ENCODE results near the gene UST. TPM values are rescaled to one million over a fixed set of nuclear protein-coding genes. Genes with fewer than 3 reads are reported as not detected.
"Not testable (repeated sequence)": the region's sequence is repeated elsewhere in the genome, so short reads cannot be mapped to it uniquely, and the experiment has no call there.

Gene UST
- total and polyA plus RNA-seq, 4 donors, result 8.4 to 21.5 (median 14.1) TPM

DNA sequence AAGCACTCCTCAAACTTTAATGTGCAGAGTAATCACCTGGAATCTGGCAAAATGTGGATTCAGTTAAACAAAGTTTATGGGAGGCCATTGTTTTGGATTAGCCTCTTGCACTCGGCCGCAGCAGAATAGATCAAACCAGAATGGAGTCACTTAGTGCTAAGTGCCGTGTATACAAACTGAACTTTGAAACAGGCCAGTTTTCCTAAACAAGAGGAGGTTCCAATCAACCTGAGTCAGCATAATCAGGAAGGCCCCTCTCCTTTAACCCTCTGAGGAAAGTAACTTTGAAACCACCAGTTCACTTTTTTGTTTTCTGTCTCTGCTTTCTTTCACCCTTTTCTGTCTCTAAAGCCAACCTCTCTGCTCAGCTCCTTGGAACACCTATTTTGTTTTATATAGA lies 92.2 kb downstream of the UST start:
- ATAC-seq (ENCODE audit: low FRiP score) (no peak), DNase-seq (no peak)
- no peak overlapping the region for H3K27ac ChIP-seq (ENCODE audit: low read depth in 1 of 2, low read length in 2 of 2)
- intact Hi-C loops (cut with DNase I), result no loop called here
- H3K4me1 ChIP-seq (ENCODE audit: control insufficient read depth in 1 of 2, insufficient read depth in 2 of 2, low read length in 2 of 2), result no peaks in the 10 kb centered on the region
- H3K36me3 ChIP-seq (ENCODE audit: control insufficient read depth in 1 of 2, insufficient read depth in 2 of 2, low read length in 1 of 2), result no peaks in the 10 kb centered on the region
- no peaks in the 10 kb centered on the region for H3K27me3 ChIP-seq (ENCODE audit: control insufficient read depth in 1 of 2, insufficient read depth in 2 of 2, low read length in 1 of 2)
- 85% methylated on average over 3 of the region's 3 CpGs for WGBS, 2 donors
- no peak overlapping the region for H3K4me3 ChIP-seq (ENCODE audit: low read length in 2 of 2)
- no peaks in the 10 kb centered on the region for H3K9me3 ChIP-seq (ENCODE audit: control insufficient read depth, low read length)

DNA sequence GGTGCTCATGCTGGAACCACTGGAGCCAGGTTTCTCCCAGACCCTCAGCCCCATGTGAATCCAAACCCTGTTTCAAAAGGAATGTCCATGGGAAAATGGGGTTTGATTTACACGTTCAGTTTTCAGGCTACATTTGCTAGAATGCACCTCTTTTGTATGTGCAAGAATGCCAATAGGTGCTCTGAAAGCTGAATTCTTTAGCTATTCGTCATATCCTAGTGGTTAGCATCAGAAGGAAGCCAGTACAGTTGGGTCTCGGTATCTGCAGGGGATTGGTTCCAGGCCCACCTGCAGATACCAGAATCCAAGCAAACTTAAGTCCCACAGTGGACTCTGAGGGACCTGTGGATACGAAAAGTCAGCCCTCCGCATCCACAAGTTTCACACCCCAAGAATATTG lies 93.4 kb downstream of the UST start:
- ATAC-seq (ENCODE audit: low FRiP score), result no peak
- no peaks in the 10 kb centered on the region for H3K27me3 ChIP-seq (ENCODE audit: control insufficient read depth in 1 of 2, insufficient read depth in 2 of 2, low read length in 1 of 2)
- H3K9me3 ChIP-seq (ENCODE audit: control insufficient read depth, low read length), result no peaks in the 10 kb centered on the region
- H3K4me1 ChIP-seq (ENCODE audit: control insufficient read depth in 1 of 2, insufficient read depth in 2 of 2, low read length in 2 of 2), result no peaks in the 10 kb centered on the region
- H3K4me3 ChIP-seq (ENCODE audit: low read length in 2 of 2), result no peak overlapping the region
- no peak for DNase-seq
- 82 to 94% methylated on average over 5 of the region's 5 CpGs for WGBS, 2 donors
- intact Hi-C loops (cut with DNase I), result no loop called here
- no peak overlapping the region for H3K27ac ChIP-seq (ENCODE audit: low read depth in 1 of 2, low read length in 2 of 2)
- H3K36me3 ChIP-seq (ENCODE audit: control insufficient read depth in 1 of 2, insufficient read depth in 2 of 2, low read length in 1 of 2), result no peaks in the 10 kb centered on the region

DNA sequence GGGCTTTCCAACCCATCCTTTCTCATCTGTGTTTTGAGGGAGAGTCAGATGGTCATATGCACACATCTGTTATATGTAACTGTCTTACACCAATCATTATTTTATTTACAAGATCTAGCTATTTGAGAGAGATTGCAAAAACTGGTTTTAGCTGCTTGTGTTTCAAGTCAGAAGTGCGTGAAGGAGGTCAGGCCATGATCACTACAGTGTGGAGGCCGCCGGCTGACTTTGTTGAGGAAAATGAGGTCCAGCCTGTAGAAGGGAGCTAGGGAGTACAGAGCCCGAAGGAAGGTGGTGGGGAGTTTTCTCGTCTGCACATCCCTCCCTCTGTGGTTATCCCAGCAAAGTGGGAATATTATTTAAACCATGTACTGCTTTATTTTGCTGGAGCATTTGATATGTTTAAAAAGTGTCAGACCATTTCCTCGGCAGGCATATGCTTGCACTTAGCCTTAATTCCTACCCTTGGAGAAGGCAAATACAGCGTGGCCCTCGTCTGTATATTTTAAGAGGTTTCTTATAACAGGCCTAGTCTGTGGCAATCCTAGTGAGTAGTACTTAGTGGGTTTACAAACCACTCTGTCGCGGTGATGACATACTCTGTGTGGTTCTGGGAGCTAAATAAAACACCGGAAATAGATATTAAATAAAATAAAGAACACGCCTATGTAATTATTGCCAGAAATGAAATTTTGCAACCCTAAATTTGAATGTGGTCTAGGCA lies 95.6 kb downstream of the UST start:
- 94 to 95% methylated on average over 12 of the region's 12 CpGs for WGBS, 2 donors
- ATAC-seq (ENCODE audit: low FRiP score), result no peak
- no peak overlapping the region for H3K27ac ChIP-seq (ENCODE audit: low read depth in 1 of 2, low read length in 2 of 2)
- H3K4me3 ChIP-seq (ENCODE audit: low read length in 2 of 2), result no peak overlapping the region
- H3K4me1 ChIP-seq (ENCODE audit: control insufficient read depth in 1 of 2, insufficient read depth in 2 of 2, low read length in 2 of 2), result no peaks in the 10 kb centered on the region
- H3K9me3 ChIP-seq (ENCODE audit: control insufficient read depth, low read length), result no peaks in the 10 kb centered on the region
- no peak for DNase-seq
- no peaks in the 10 kb centered on the region for H3K36me3 ChIP-seq (ENCODE audit: control insufficient read depth in 1 of 2, insufficient read depth in 2 of 2, low read length in 1 of 2)
- H3K27me3 ChIP-seq (ENCODE audit: control insufficient read depth in 1 of 2, insufficient read depth in 2 of 2, low read length in 1 of 2), result no peaks in the 10 kb centered on the region
- intact Hi-C loops (cut with DNase I), result no loop called here

DNA sequence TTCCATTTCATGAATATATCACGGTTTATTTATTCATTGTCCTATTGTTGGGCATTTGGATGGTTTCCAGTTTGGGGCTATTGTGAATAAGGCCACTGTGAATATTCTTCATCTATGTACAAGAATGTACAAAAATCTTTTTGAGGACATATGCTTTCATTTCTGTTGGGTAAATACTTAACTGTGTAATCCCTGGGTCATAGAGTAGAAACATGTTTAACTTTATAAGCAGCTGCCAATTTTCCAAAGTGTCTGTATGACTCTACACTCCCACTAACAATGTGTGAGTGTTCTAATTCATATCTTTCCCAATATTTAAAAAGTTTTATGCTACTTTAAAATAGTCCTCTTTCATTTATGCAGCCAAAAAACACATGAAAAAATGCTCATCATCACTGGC lies 98.6 kb downstream of the UST start:
- no peak overlapping the region for H3K27ac ChIP-seq (ENCODE audit: low read depth in 1 of 2, low read length in 2 of 2)
- H3K36me3 ChIP-seq (ENCODE audit: control insufficient read depth in 1 of 2, insufficient read depth in 2 of 2, low read length in 1 of 2), result no peaks in the 10 kb centered on the region
- intact Hi-C loops (cut with DNase I), result no loop called here
- no peaks in the 10 kb centered on the region for H3K4me1 ChIP-seq (ENCODE audit: control insufficient read depth in 1 of 2, insufficient read depth in 2 of 2, low read length in 2 of 2)
- ATAC-seq (ENCODE audit: low FRiP score) (no peak), DNase-seq (no peak)
- no peaks in the 10 kb centered on the region for H3K9me3 ChIP-seq (ENCODE audit: control insufficient read depth, low read length)
- H3K4me3 ChIP-seq (ENCODE audit: low read length in 2 of 2), result no peak overlapping the region
- 91 to 93% methylated on average over 1 of the region's 1 CpG for WGBS, 2 donors
- no peaks in the 10 kb centered on the region for H3K27me3 ChIP-seq (ENCODE audit: control insufficient read depth in 1 of 2, insufficient read depth in 2 of 2, low read length in 1 of 2)

DNA sequence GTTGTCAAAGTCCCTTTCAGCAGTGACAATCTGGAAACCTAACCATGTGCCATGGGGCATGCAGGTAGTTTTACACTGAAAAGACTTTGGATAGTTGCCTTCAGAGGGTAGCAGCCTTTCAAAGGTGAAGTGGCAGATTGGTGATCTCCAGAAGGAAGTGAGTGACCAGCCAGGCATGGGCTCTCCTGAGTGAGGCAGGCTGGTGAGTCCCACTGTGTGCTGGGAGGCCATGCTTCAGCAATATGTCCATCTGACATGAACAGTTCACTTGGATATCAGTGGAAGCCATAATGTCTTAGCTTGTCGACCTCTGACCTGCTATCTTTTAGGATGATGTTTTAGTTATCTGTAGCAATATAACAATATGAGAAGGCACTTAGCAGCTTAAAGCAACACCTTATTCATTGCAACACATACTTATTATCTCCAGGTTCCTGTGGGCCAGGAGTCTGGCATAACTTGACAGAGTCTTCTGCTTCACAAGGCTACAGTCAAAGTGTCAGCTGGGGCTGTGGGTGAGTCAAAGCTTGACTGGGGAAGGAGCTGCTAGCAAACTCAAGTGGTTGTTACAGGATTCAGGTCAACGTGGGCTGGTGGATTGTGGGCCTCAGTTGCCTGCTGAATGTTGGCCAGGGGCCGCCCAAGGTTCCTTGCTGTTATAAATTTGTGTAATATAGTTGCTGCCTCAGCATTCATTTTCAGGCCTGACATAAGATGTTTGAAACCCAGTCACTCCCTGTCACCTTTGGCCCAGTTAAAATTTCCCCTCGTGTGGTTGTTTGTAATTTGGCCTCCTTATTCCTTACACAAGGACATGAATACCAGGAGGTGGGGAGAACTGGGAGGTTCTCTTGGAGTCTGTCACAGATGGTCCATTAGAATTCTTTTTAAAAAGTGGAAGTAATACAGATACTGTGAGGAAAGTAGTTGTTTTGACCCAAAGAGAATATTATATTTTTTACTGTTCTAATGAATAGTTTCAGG lies 100.2 kb downstream of the UST start:
- no peak for ATAC-seq (ENCODE audit: low FRiP score)
- no peaks in the 10 kb centered on the region for H3K27me3 ChIP-seq (ENCODE audit: control insufficient read depth in 1 of 2, insufficient read depth in 2 of 2, low read length in 1 of 2)

DNA sequence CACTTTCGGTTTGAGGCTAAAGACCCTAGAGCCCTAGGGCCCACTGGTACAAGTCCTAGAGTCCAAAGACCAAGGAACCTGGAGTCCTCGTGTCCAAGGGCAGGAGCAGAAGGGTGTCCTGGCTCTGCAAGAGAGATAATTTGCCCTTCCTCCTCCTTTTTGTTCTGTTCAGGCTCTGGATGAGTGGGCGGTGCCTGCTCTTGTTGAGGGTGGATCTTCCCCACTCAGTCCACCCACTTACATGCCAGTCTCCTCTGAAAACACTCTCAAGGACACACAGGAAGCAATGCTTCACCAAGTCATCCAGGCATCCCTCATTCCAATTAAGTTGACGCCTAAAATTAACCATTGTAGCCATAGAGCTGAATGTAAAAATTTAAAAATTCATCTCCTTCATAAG lies 102.1 kb downstream of the UST start:
- Histone ChIP-seq H3K4me3 (ENCODE audit: low read length in 2 of 2) (no peak overlapping the region), H3K9me3 (ENCODE audit: control insufficient read depth, low read length) (no peaks in the 10 kb centered on the region), H3K27me3 (ENCODE audit: control insufficient read depth in 1 of 2, insufficient read depth in 2 of 2, low read length in 1 of 2) (no peaks in the 10 kb centered on the region), H3K36me3 (ENCODE audit: control insufficient read depth in 1 of 2, insufficient read depth in 2 of 2, low read length in 1 of 2) (no peaks in the 10 kb centered on the region), H3K27ac (ENCODE audit: low read depth in 1 of 2, low read length in 2 of 2) (no peak overlapping the region), H3K4me1 (ENCODE audit: control insufficient read depth in 1 of 2, insufficient read depth in 2 of 2, low read length in 2 of 2) (no peaks in the 10 kb centered on the region)
- no peak for ATAC-seq (ENCODE audit: low FRiP score)
- intact Hi-C loops (cut with DNase I), result no loop called here
- DNase-seq, result no peak
- WGBS, 2 donors, result 93 to 96% methylated on average over 4 of the region's 4 CpGs

More for the DNA sequence above, 100.2 kb downstream of the UST start:
- no peak overlapping the region for H3K27ac ChIP-seq (ENCODE audit: low read depth in 1 of 2, low read length in 2 of 2)
- H3K9me3 ChIP-seq (ENCODE audit: control insufficient read depth, low read length), result no peaks in the 10 kb centered on the region
- H3K4me1 ChIP-seq (ENCODE audit: control insufficient read depth in 1 of 2, insufficient read depth in 2 of 2, low read length in 2 of 2), result no peaks in the 10 kb centered on the region
- no peak for DNase-seq
- H3K36me3 ChIP-seq (ENCODE audit: control insufficient read depth in 1 of 2, insufficient read depth in 2 of 2, low read length in 1 of 2), result no peaks in the 10 kb centered on the region
- no peak overlapping the region for H3K4me3 ChIP-seq (ENCODE audit: low read length in 2 of 2)
- WGBS, 2 donors, result 60 to 62% methylated on average over 4 of the region's 4 CpGs
- intact Hi-C loops (cut with DNase I), result no loop called here

DNA sequence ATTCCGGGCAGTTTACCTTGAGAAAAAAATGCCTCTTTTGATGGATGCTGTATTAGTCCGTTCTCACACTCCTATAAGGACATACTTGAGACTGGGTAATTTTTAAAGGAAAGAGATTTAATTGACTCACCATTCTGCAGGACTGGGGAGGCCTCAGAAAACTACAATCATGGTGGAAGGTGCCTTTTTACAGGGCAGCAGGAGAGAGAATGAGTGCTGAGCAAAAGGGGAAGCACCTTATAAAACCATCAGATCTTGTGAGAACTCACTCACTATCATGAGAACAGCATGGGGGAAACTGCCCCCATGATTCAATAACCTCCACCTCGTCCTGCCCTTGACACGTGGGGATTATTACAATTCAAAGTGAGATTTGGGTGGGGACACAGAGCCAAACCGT lies 102.6 kb downstream of the UST start:
- H3K27me3 ChIP-seq (ENCODE audit: control insufficient read depth in 1 of 2, insufficient read depth in 2 of 2, low read length in 1 of 2); H3K9me3 ChIP-seq (ENCODE audit: control insufficient read depth, low read length); DNase-seq; H3K4me3 ChIP-seq (ENCODE audit: low read length in 2 of 2); ATAC-seq (ENCODE audit: low FRiP score); H3K4me1 ChIP-seq (ENCODE audit: control insufficient read depth in 1 of 2, insufficient read depth in 2 of 2, low read length in 2 of 2); intact Hi-C loops (cut with DNase I); H3K36me3 ChIP-seq (ENCODE audit: control insufficient read depth in 1 of 2, insufficient read depth in 2 of 2, low read length in 1 of 2); H3K27ac ChIP-seq (ENCODE audit: low read depth in 1 of 2, low read length in 2 of 2): not testable (repeated sequence)
- WGBS, 2 donors, result 90 to 91% methylated on average over 5 of the region's 5 CpGs

DNA sequence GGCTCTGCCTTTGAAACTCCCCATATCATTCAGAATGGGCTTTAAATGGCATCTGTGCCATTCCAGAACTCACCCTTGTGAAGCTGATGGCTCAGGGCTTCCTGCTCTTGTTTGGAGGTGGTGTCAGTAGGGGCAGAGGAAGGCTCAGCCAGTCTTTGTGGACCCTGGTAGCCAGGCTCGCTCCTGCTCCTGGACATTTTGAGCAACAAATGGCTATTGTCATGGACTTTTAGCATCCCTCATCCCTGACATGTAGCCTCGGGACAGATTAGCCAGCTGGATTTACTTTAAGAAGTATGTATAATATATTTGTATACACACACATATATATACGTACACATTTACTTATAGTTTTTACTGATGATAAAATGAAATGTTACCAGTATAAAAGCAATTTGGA lies 104.1 kb downstream of the UST start:
- H3K27me3 ChIP-seq (ENCODE audit: control insufficient read depth in 1 of 2, insufficient read depth in 2 of 2, low read length in 1 of 2), result no peaks in the 10 kb centered on the region
- H3K4me1 ChIP-seq (ENCODE audit: control insufficient read depth in 1 of 2, insufficient read depth in 2 of 2, low read length in 2 of 2), result peaks cover 0 to 6% of the 10 kb centered on the region in 2 donors
- H3K27ac ChIP-seq (ENCODE audit: low read depth in 1 of 2, low read length in 2 of 2), result no peak overlapping the region
- WGBS, 2 donors, result 96 to 98% methylated on average over 3 of the region's 3 CpGs
- H3K36me3 ChIP-seq (ENCODE audit: control insufficient read depth in 1 of 2, insufficient read depth in 2 of 2, low read length in 1 of 2), result no peaks in the 10 kb centered on the region
- ATAC-seq (ENCODE audit: low FRiP score) (no peak), DNase-seq (no peak)
- no peak overlapping the region for H3K4me3 ChIP-seq (ENCODE audit: low read length in 2 of 2)
- no peaks in the 10 kb centered on the region for H3K9me3 ChIP-seq (ENCODE audit: control insufficient read depth, low read length)
- intact Hi-C loops (cut with DNase I), result no loop called here

Data from aorta (tissue), 5 donors.